Measurements from ENCODE around the gene ITGB4.
A peak's percentile ranks its signal among the peaks of the same experiment; 100 is the strongest.

Gene ITGB4

GRCh38 chr17:75733471-75733870, 12.2 kb downstream of the ITGB4 start:
- no peak for DNase-seq

GRCh38 chr17:75734674-75735294, 13.5 kb downstream of the ITGB4 start:
- DNase-seq: no peak

- no peak for DNase-seq
Observed at GRCh38 chr17:75736173-75736835, 15.0 kb downstream of the ITGB4 start.

- no peak for DNase-seq
Observed at GRCh38 chr17:75737133-75737962, 16.1 kb downstream of the ITGB4 start.

GRCh38 chr17:75738218-75738802, 17.1 kb downstream of the ITGB4 start:
- DNase-seq: no peak

GRCh38 chr17:75739174-75739573, 17.9 kb downstream of the ITGB4 start:
- no peak for DNase-seq

- no peak for DNase-seq
Observed at GRCh38 chr17:75739801-75740200, 18.5 kb downstream of the ITGB4 start.

- DNase-seq: no peak
Observed at GRCh38 chr17:75740215-75740614, 19.0 kb downstream of the ITGB4 start.

- no peak for DNase-seq
Observed at GRCh38 chr17:75740631-75741077, 19.4 kb downstream of the ITGB4 start.

- no peak for DNase-seq
Observed at GRCh38 chr17:75742337-75742736, 21.1 kb downstream of the ITGB4 start.

- DNase-seq: no peak
Observed at GRCh38 chr17:75743625-75744206, 22.5 kb downstream of the ITGB4 start.

- DNase-seq: no peak
Observed at GRCh38 chr17:75748706-75749105, 27.4 kb downstream of the ITGB4 start.

GRCh38 chr17:75749545-75750389, 28.5 kb downstream of the ITGB4 start:
- peak; percentile 54 for DNase-seq

GRCh38 chr17:75750661-75751423, 29.6 kb downstream of the ITGB4 start:
- DNase-seq: no peak

GRCh38 chr17:75751676-75752404, 30.6 kb downstream of the ITGB4 start:
- no peak for DNase-seq

GRCh38 chr17:75752405-75752709, 31.1 kb downstream of the ITGB4 start:
- no peak for DNase-seq

GRCh38 chr17:75752802-75753513, 31.7 kb downstream of the ITGB4 start:
- no peak for DNase-seq

GRCh38 chr17:75753514-75754377, 32.5 kb downstream of the ITGB4 start:
- peak; percentile 62 for DNase-seq
